LNCaP clone FGC (cell line): ENCODE data around the gene WIPF1.

ENCODE experiments used
- DNase-seq: peaks from one replicate; pipeline ENCODE4 v3.0.0-alpha.2; 2011; ENCODE audit warnings: low read depth
- H3K4me3 ChIP-seq: 2 replicates; pipeline ENCODE4 v1.5.1; 2011; ENCODE audit warnings: mild to moderate bottlenecking, low read depth, low read length, control low read depth
- TF ChIP-seq, protein P1 (sequence below): IDR thresholded peaks from 2 replicates; pipeline ENCODE4 v1.5.1; 2012; ENCODE audit warnings: mild to moderate bottlenecking; ENCODE audit not compliant: control insufficient read depth, insufficient read depth; ENCODE audit errors: extremely low read depth

WIPF1 gene

DNA sequence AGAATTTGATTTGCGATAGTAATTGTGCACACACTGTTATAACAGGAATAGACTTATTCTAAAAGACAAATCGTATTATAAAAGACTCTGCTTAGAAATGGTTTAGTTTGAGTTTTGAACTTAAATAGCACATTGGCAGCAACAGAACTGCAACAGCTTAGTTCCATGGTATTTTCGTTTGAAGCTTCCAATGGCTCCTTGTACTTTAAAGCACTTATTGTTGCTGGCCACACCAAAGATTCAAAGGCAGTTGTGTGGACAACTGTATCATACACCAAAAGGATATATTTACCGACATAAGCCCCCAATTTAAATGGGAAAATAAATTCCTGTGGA is 627 bp downstream of the WIPF1 start:
- H3K4me3 ChIP-seq, result no peak overlapping the region
- TF ChIP-seq, protein P1, sequence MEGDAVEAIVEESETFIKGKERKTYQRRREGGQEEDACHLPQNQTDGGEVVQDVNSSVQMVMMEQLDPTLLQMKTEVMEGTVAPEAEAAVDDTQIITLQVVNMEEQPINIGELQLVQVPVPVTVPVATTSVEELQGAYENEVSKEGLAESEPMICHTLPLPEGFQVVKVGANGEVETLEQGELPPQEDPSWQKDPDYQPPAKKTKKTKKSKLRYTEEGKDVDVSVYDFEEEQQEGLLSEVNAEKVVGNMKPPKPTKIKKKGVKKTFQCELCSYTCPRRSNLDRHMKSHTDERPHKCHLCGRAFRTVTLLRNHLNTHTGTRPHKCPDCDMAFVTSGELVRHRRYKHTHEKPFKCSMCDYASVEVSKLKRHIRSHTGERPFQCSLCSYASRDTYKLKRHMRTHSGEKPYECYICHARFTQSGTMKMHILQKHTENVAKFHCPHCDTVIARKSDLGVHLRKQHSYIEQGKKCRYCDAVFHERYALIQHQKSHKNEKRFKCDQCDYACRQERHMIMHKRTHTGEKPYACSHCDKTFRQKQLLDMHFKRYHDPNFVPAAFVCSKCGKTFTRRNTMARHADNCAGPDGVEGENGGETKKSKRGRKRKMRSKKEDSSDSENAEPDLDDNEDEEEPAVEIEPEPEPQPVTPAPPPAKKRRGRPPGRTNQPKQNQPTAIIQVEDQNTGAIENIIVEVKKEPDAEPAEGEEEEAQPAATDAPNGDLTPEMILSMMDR, result no peak
- DNase-seq, result no peak

DNA sequence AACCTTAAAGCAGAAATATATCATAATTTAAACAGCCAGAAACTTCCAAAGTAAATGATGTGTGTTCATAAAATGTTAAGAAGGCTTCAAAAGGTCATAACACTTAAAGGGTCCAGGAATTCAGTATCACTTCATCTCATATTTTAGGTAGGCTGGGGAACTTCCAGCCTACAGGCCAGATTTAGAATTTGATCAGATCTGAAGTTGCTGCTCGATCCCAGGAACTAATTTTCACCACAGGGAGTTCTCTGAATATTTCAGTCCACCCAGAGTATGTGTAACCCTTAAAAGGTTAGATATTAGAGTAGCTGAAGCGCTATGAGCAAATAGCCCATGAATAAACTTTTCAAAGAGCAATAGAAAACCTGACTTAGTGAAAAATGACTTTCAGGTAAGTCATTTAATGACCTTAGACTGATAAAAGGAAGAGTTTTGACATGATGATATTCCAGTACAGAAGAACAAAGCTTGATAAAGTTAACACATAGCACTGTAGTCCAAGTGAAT is 1.7 kb downstream of the WIPF1 start:
- H3K4me3 ChIP-seq, result no peak overlapping the region
- TF ChIP-seq, protein P1, result no peak
- DNase-seq, result no peak

DNA sequence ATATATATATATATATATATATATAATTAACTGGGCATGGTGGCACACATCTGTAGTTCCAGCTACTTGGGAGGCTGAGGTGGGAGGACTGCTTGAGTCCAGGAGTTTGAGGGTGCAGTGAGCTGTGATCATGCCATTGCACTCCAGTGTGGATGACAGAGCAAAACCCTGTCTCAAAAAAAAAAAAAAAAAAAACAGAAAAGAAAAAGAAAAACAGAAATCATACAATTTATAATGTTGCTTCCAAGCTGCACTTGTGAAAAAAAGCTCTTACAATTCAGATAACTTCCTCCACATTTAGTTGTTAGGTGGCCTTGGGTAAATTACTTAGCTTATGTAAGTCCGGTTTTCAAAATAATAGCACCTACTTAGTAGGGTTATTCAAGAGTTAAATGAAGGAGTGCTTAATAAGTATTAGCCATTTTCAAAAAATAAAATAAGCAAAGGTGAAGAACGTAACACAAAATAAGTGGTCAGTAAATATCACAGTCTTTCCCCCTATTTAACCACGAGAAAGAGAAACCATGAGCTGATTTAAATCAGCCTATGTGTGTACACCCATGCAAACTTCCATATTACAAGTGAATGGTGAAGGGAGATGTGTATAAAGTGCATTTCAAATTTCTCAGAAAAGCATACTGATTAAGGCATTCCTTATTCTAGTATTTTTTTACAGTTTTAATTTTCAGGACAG is 2.3 kb downstream of the WIPF1 start:
- TF ChIP-seq, protein P1, result no peak
- H3K4me3 ChIP-seq, result no peak overlapping the region
- DNase-seq, result no peak

DNA sequence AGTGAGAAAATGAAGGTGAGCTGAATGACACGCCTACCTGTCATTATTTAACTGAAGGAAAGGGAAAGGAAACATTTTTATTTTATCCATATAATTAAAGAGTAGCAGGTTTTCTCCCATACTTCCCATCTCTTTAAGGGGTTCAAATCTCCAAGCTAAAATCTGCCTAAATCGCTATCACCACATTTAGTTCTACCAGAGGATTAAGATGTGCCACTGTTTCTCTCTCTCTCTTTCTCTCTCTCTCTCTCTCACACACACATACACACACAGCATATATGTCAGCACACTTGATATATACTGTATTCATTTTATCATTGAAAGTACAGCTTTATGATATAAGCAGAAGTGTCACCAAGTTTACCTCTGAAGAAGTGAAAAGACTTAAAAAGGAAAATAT is 3.1 kb downstream of the WIPF1 start:
- no peak overlapping the region for H3K4me3 ChIP-seq
- TF ChIP-seq, protein P1, result no peak
- no peak for DNase-seq

DNA sequence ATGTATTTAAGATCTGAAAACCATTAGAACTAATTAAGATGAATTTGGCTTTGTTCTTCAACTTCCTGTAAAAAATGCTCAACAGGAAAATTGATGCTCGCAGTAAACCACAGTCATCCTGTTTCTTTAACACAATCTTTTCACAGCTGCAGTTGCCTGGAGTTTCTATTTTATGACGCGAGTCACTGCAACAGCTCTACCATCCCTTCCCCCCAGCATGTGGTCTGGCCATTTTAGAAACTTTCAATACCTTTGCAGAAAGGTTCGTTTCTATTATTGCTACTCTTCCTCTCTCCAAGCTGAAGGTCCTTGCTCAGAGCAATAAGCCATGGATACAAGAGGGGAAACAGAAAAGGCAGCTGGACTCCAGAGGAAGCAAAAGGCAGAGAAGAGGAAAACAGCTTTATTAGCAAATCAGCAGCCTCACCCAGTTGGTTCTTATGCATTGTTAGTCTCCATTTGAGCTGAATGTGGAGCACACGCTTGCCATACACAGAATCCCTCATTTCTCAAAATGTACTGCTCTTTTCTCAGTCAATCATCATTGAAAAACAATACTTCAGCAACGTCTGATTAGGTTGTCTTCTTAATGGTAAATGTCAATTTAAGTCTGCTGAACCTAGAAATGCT is 3.9 kb downstream of the WIPF1 start:
- no peak overlapping the region for H3K4me3 ChIP-seq
- no peak for DNase-seq
- TF ChIP-seq, protein P1, result no peak

DNA sequence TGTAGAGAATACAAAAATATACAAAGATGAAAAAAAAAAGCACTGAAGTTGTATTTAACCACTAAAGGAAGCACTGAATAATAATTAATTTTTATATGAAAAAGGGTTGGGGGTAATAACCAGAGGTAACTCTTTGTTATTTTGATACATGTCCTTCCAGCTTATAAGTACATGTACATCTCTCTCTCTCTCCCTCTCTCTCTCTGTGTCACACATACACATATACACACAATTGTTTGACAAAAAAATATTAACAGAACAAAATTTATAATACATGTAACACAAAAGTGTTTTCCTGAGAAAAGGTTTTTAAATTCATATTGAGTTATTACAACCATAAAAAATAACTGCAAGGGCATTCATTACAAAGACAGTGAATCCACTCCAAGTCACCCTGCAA is 4.6 kb downstream of the WIPF1 start:
- TF ChIP-seq, protein P1, result no peak
- DNase-seq, result no peak
- no peak overlapping the region for H3K4me3 ChIP-seq
